Activated CD4-positive, alpha-beta T cell treated with anti-CD3 and anti-CD28 coated beads for 36 hours (primary cell): ENCODE results near the gene MMGT1. TPM values are rescaled to one million over a fixed set of nuclear protein-coding genes. Genes with fewer than 3 reads are reported as not detected.
A peak's percentile ranks its signal among the peaks of the same experiment; 100 is the strongest.

Experiments used
- ATAC-seq: fragments of 200-7000 bp; cut with Tn5 transposase; one replicate; pipeline ENCODE4 v1.10.0; 2021; ENCODE audit warnings: mild to moderate bottlenecking, moderate library complexity
- CTCF ChIA-PET: fragments of 350-600 bp; sonication (Branson Sonifier 250); formaldehyde crosslinking; loops from one replicate; lab custom pipeline; 2021; ENCODE audit warnings: antibody characterized with exemption; lab: Charles Lee
- POLR2A ChIA-PET: fragments of 350-600 bp; sonication (Branson Sonifier 250); formaldehyde crosslinking; loops from one replicate; lab custom pipeline; 2021; ENCODE audit warnings: antibody characterized with exemption, inconsistent platforms; lab: Charles Lee
- DNase-seq: peaks from one replicate; pipeline ENCODE4 v3.0.0-alpha.2; 2020
- H3K27ac Mint-ChIP-seq: one replicate; pipeline ENCODE4 v1.8.0; 2021; ENCODE audit warnings: mixed read lengths
- H3K27me3 Mint-ChIP-seq: one replicate; pipeline ENCODE4 v1.8.0; 2021; ENCODE audit warnings: mixed read lengths
- H3K36me3 Mint-ChIP-seq: one replicate; pipeline ENCODE4 v1.8.0; 2021; ENCODE audit warnings: low read depth, mixed read lengths
- H3K4me1 Mint-ChIP-seq: one replicate; pipeline ENCODE4 v1.8.0; 2021; ENCODE audit warnings: mixed read lengths
- H3K4me3 Mint-ChIP-seq: one replicate; pipeline ENCODE4 v1.8.0; 2021; ENCODE audit warnings: mild to moderate bottlenecking, moderate library complexity, mixed read lengths
- H3K9me3 Mint-ChIP-seq: one replicate; pipeline ENCODE4 v1.8.0; 2021; ENCODE audit warnings: low read depth, mixed read lengths
- intact Hi-C, 2 experiments: fragments of 100-400 bp; cut with DNase I in 1 of 2; cut with micrococcal nuclease in 1 of 2; formaldehyde crosslinking; loops; one replicate each; pipeline versions ENCODE4 v1.14.2 to v1.15.1; 2022 to 2024; cut with DNase I, micrococcal nuclease
- total RNA-seq, 2 experiments: library from RNA; stranded (reverse); gene quantifications; one replicate each; pipeline ENCODE4 v1.2.3, GENCODE V29; 2021

Gene MMGT1
- 10 to 100 TPM; 16.1 to 18.1 TPM for total RNA-seq

DNA sequence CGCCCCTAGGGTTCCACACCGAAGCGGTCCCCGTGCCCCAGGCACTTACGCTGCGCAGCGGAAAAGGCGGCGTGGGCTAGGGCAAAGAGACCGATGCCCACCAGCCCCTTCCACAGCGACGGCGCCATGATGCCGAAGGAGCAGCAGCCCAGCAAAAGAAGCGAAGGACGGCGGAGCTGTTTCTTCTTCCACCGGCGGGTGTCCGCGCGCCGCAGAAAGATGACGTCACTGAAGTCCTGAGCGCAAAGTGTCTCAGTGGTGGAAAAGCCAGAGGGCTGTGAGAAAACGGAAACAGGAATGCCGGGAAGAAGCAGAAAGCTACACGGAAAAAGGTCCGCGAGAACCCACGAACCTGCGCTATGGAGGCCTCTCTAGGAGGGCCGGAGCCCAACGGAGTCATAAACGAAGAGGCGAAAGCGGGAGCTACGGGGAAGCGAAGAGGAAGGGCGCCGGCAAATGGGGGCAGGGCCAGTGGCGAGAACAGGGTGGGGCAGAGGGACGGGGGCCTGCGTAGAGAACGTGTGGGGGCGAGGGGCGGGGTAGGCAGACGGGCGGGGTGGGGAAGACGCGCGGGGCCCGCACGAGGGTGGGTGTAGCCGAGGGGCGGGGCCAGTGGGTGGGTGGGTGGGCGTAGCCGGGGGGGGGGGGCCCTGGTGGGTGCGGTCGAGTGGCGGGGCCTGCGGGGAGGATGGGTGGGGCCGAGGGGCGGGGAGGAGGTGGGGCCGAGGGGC lies at the start of gene MMGT1:
MMGT1 (minus strand) TSS at position 441 of the 731 bp plus-strand sequence; CDS start at position 128, 313 bp downstream.
- Mint-ChIP-seq H3K4me3 (peak within 1 kb of the TSS; percentile 97), H3K27ac (peak within 1 kb of the TSS; percentile 97), H3K36me3 (no peaks in the 10 kb centered on the region), H3K9me3 (no peaks in the 10 kb centered on the region), H3K27me3 (no peaks in the 10 kb centered on the region), H3K4me1 (peaks cover 34% of the 10 kb centered on the region)
- DNase-seq (peak; percentile 92), ATAC-seq (peak; percentile 92)
- POLR2A ChIA-PET, result interaction anchor here (0.5 to 1.0 kb wide), 3 partner anchors 11 to 1951 kb away, joined by 3 to 4 read pairs (median 3); partner anchors contain the start of gene SLC9A6
- CTCF ChIA-PET, result interaction anchor here (0.8 kb wide), 1 partner anchor 10 kb away, joined by 4 read pairs; no protein-coding TSS in a partner anchor
- intact Hi-C loops, result loop anchor here (1.0 to 5.0 kb wide), 5 partner anchors 12 to 971 kb away; partner anchors contain the start of genes HTATSF1 (in 1 of the 2), MAP7D3 (in 1 of the 2) and SLC9A6 (in 1 of the 2)

DNA sequence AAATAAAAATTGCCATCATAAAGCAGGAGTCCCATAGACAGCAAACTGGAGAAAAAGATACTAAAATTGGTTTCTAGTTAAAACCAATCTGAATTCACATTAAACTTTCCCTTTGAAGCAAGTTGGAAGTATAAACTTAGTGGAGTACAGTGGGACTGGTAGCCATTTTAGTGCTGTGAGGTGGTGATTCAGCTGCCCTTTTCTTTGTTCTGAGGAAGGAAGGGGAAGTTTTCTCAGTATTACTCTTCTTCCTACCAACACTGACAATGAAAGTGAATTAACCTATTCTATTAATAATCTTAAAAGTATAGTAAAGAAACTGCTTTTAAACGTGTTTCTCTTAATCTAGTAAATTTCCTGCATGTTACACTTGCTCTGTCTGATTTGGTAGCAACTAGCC lies 48.1 kb upstream of the MMGT1 start:
- Mint-ChIP-seq H3K27ac (peak overlapping the region; percentile 47), H3K4me1 (peaks cover 9% of the 10 kb centered on the region), H3K9me3 (no peaks in the 10 kb centered on the region), H3K27me3 (no peaks in the 10 kb centered on the region), H3K36me3 (peaks cover 17% of the 10 kb centered on the region), H3K4me3 (no peak overlapping the region)
- peak; percentile 65 for ATAC-seq
- POLR2A ChIA-PET, result no interaction called here
- CTCF ChIA-PET, result interaction anchor here (1.1 to 1.2 kb wide), 2 partner anchors 140 to 281 kb away, joined by 3 to 5 read pairs; no protein-coding TSS in a partner anchor
- intact Hi-C loops, result no loop called here
- DNase-seq, result no peak

DNA sequence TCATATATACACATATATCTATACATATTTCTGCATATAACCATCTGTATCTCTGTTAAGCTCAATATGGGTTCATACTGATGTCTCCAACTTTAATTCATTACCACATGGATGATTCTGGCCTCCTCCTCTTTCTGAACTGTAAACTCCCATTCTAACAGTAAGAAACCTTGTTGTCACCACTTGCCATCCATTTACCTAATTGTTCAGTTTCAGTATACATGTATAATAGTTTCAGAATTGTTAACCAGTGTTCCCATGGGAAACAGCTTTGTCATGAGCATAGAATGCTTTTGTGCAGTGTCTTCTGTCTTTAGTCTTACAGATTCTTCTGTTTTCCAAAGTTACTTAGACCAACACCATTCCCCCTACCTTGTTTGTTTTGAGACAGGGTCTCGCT lies 47.4 kb upstream of the MMGT1 start:
- intact Hi-C loops, result no loop called here
- Mint-ChIP-seq H3K36me3 (peaks cover 17% of the 10 kb centered on the region), H3K27ac (peak overlapping the region; percentile 47), H3K4me1 (peaks cover 9% of the 10 kb centered on the region), H3K27me3 (no peaks in the 10 kb centered on the region), H3K9me3 (no peaks in the 10 kb centered on the region), H3K4me3 (no peak overlapping the region)
- POLR2A ChIA-PET, result no interaction called here
- CTCF ChIA-PET, result interaction anchor here (0.5 to 1.1 kb wide), 2 partner anchors 8 to 280 kb away, joined by 3 read pairs; no protein-coding TSS in a partner anchor
- DNase-seq, result no peak
- ATAC-seq, result no peak

DNA sequence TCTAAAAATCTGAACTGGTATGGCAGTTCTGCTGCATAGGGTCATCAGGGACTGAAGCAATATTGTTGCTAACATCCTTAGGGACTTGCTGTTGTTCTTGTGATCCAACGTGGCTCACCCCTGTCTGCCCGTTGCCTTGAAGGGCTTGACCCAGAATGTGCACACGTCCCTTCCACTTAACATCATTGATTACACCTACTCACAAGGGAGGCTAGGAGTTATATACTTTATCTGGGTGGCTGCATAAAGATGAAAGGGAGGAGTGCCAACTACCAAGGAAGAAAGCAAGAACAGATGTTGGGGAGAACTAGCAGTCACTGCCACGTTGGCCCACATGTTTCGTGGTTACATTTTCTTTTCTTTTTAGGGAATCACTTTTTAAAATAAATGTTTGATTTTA lies 45.4 kb upstream of the MMGT1 start:
- Mint-ChIP-seq H3K4me1 (peaks cover 9% of the 10 kb centered on the region), H3K9me3 (no peaks in the 10 kb centered on the region), H3K27ac (no peak overlapping the region), H3K27me3 (no peaks in the 10 kb centered on the region), H3K4me3 (no peak overlapping the region), H3K36me3 (peaks cover 20% of the 10 kb centered on the region)
- CTCF ChIA-PET, result no interaction called here
- POLR2A ChIA-PET, result no interaction called here
- DNase-seq, result no peak
- intact Hi-C loops, result no loop called here
- ATAC-seq, result no peak

DNA sequence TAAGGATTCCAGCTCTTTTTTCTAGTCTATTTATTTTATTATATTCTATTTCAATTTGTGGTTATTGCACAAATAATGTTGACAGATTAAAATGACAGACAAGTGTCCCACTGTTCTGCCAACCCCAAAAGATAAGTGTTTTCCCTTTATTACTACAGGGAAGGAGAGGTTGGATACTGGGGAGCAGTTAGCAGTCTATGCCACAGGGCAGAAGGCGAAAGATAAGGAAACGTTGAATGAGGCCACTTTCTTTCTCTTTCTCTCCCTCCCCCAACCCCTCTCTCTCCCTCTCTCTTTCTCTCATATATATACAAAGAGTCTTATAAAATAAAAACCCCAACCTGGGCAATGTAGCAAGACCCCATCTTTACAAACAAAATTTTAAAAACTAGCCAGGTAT lies 43.1 kb upstream of the MMGT1 start:
- no peak overlapping the region for H3K4me3 Mint-ChIP-seq
- POLR2A ChIA-PET, result no interaction called here
- H3K36me3 Mint-ChIP-seq, result peaks cover 18% of the 10 kb centered on the region
- ATAC-seq (no peak), DNase-seq (no peak)
- CTCF ChIA-PET, result interaction anchor here (1.1 to 1.7 kb wide), 2 partner anchors 11 to 146 kb away, joined by 3 to 10 read pairs; no protein-coding TSS in a partner anchor
- no peak overlapping the region for H3K27ac Mint-ChIP-seq
- no peaks in the 10 kb centered on the region for H3K9me3 Mint-ChIP-seq
- peaks cover 9% of the 10 kb centered on the region for H3K4me1 Mint-ChIP-seq
- intact Hi-C loops, result no loop called here
- no peaks in the 10 kb centered on the region for H3K27me3 Mint-ChIP-seq

DNA sequence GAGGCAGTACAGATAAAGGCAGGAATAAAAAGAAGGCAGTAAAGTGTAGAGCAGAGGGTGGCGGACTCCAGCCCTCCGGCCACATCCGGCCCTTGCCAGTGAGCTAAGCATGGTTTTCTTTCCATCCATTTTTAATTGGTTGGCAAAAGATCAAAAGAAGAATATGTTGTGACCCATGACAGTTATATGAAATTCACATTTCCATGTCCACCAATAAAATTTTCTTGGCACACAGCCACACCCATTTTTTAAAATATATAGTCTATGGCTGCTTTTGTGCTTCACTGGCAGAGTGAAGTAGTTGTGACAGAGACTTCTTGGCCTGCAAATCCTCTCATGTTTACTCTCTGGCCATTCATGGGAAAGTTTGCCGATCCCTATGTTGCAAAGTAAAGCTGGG lies 41.2 kb upstream of the MMGT1 start:
- peaks cover 12% of the 10 kb centered on the region for H3K36me3 Mint-ChIP-seq
- intact Hi-C loops, result no loop called here
- CTCF ChIA-PET, result no interaction called here
- no peaks in the 10 kb centered on the region for H3K27me3 Mint-ChIP-seq
- H3K27ac Mint-ChIP-seq, result no peak overlapping the region
- POLR2A ChIA-PET, result interaction anchor here (0.6 kb wide), 1 partner anchor 833 kb away, joined by 3 read pairs; no protein-coding TSS in a partner anchor
- no peak for DNase-seq
- H3K9me3 Mint-ChIP-seq, result no peaks in the 10 kb centered on the region
- no peak overlapping the region for H3K4me3 Mint-ChIP-seq
- no peaks in the 10 kb centered on the region for H3K4me1 Mint-ChIP-seq
- no peak for ATAC-seq

DNA sequence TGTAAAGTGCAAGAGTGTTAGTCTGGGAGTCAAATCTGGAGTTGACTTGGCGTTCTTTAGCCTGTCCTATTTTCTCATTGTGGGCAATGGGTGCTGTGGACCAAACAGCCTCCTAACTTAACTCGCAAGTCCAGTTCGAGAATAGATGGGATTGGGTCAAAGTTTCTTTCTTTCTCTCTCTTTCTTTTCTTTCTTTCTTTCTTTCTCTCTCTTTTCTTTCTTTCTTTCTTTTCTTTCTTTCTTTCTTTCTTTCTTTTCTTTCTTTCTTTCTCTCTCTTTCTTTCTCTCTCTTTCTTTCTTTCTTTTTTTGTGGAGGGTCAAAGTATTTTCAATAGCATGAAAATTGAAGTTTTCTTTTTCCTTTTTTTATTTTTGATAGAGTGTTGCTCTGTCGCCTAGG lies 14.5 kb upstream of the MMGT1 start:
- ChIA-PET POLR2A (no interaction called here), CTCF (no interaction called here)
- Mint-ChIP-seq H3K4me3 (no peak overlapping the region), H3K27me3 (no peaks in the 10 kb centered on the region), H3K27ac (no peak overlapping the region), H3K4me1 (peaks cover 46% of the 10 kb centered on the region), H3K36me3 (peaks cover 12% of the 10 kb centered on the region), H3K9me3 (no peaks in the 10 kb centered on the region)
- intact Hi-C loops, result loop anchor here in 1 of 2 experiments (5.0 kb wide), 2 partner anchors 466 to 509 kb away; partner anchors contain the start of genes HTATSF1 and INTS6L
- no peak for DNase-seq
- ATAC-seq, result no peak

DNA sequence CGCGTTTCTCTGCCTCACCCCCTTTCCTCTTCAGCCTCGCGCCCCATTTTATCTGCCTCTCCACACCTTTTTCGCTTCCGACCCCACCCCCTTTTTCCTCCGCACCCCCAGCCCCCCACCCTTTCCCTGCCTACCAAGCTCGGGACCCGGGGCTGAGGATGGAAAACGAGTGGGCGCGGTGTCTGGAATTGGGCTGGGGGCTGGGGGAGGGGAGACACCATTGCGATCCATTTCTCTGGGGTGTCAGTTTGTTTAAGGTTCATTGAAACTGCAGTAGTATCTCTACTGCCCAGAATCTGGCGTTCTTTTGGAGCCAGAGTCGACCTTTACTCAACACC lies 12.2 kb upstream of the MMGT1 start:
- peaks cover 50% of the 10 kb centered on the region for H3K4me1 Mint-ChIP-seq
- intact Hi-C loops, result loop anchor here in 1 of 2 experiments (1.0 to 5.0 kb wide), 4 partner anchors 12 to 511 kb away; partner anchors contain the start of genes FHL1, HTATSF1 and INTS6L
- DNase-seq, result no peak

DNA sequence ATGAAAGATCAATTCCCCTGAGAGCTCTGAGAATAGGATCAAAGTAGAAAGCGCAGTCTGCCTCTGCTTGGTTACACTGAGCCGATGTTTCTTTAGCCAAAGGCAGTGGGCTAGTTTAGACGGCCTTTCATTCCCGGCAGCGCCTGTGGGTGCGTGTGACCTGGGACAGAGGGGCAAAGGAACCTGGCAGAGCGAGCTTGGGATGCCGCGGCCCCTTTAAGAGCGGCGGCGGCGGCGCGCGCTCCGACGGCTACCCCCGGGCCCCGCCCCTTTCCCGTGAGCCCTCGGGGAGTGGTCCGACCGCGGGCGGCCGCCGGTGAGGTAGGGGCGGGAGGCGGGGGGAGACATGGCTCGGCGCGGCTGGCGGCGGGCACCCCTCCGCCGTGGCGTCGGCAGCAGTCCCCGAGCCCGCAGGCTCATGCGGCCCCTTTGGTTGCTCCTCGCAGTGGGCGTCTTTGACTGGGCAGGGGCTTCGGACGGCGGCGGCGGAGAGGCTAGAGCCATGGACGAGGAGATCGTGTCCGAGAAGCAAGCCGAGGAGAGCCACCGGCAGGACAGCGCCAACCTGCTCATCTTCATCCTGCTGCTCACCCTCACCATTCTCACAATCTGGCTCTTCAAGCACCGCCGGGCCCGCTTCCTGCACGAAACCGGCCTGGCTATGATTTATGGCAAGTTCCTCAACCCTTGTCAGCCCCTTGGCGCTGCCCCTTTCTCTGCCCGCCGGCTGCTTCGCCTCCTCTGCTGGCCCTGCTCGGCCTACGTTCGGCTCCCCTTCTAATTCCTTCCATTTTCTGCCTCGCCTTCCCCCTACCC lies 11.6 kb upstream of the MMGT1 start, which contains the start of gene SLC9A6:
SLC9A6 (plus strand) TSS at position 279 of the 816 bp plus-strand sequence; CDS start at position 503, 224 bp downstream.
- H3K27me3 Mint-ChIP-seq, result no peaks in the 10 kb centered on the region
- intact Hi-C loops, result loop anchor here in 1 of 2 experiments (1.0 to 5.0 kb wide), 4 partner anchors 11 to 512 kb away; partner anchors contain the start of genes FHL1, HTATSF1 and INTS6L
- ATAC-seq (peak; percentile 82), DNase-seq (peak; percentile 81)
- peaks cover 4% of the 10 kb centered on the region for H3K36me3 Mint-ChIP-seq
- peak within 1 kb of the TSS; percentile 88 for H3K4me3 Mint-ChIP-seq
- ChIA-PET CTCF (interaction anchor here (0.5 to 1.2 kb wide), 4 partner anchors 10 to 689 kb away, joined by 3 to 4 read pairs (median 3); no protein-coding TSS in a partner anchor), POLR2A (interaction anchor here (0.6 kb wide), 1 partner anchor 12 kb away, joined by 4 read pairs; the partner anchor contains the start of gene MMGT1)
- H3K27ac Mint-ChIP-seq, result peak within 1 kb of the TSS; percentile 90
- H3K9me3 Mint-ChIP-seq, result no peaks in the 10 kb centered on the region
- peaks cover 51% of the 10 kb centered on the region for H3K4me1 Mint-ChIP-seq

More for the DNA sequence above, 12.2 kb upstream of the MMGT1 start:
- H3K36me3 Mint-ChIP-seq, result peaks cover 6% of the 10 kb centered on the region
- H3K27me3 Mint-ChIP-seq, result no peaks in the 10 kb centered on the region
- ChIA-PET POLR2A (no interaction called here), CTCF (no interaction called here)
- peak overlapping the region; percentile 88 for H3K4me3 Mint-ChIP-seq
- H3K9me3 Mint-ChIP-seq, result no peaks in the 10 kb centered on the region
- peak overlapping the region; percentile 78 for H3K27ac Mint-ChIP-seq
- ATAC-seq, result no peak

DNA sequence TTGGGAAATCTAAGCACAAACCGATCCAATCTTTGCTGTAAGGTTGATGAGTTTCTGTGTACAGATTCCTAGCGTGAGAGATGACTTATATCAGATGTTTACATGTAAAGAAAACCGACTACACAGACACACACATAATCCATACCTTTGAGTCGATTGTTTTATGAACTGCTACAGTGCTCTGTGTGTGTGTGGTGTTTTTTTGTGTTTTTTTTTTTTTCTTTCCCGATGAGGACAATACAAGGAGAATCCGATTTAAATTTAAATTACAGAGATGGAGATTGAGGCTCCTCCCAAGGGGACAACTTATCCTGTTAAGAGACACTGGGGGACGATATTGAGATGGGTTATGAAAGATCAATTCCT lies 11.0 kb upstream of the MMGT1 start:
- H3K27ac Mint-ChIP-seq, result peak overlapping the region; percentile 90
- H3K4me3 Mint-ChIP-seq, result peak overlapping the region; percentile 88
- CTCF ChIA-PET, result interaction anchor here (0.6 to 1.4 kb wide), 4 partner anchors 10 to 178 kb away, joined by 3 to 4 read pairs (median 4); partner anchors contain the start of gene MMGT1
- no peaks in the 10 kb centered on the region for H3K27me3 Mint-ChIP-seq
- POLR2A ChIA-PET, result interaction anchor here (0.6 to 0.8 kb wide), 2 partner anchors 11 to 267 kb away, joined by 3 to 4 read pairs; partner anchors contain the start of genes MAP7D3 and MMGT1
- no peak for DNase-seq
- H3K9me3 Mint-ChIP-seq, result no peaks in the 10 kb centered on the region
- peak; percentile 22 for ATAC-seq
- intact Hi-C loops, result loop anchor here in 1 of 2 experiments (1.0 to 5.0 kb wide), 4 partner anchors 10 to 513 kb away; partner anchors contain the start of genes FHL1, HTATSF1 and INTS6L
- peaks cover 3% of the 10 kb centered on the region for H3K36me3 Mint-ChIP-seq
- H3K4me1 Mint-ChIP-seq, result peaks cover 51% of the 10 kb centered on the region
